Uterus (tissue), 4 donors: ENCODE data around the gene TIMM13. TPM values are rescaled to one million over a fixed set of nuclear protein-coding genes. Genes with fewer than 3 reads are reported as not detected.
A peak's percentile ranks its signal among the peaks of the same experiment; 100 is the strongest.

Experiments
- DNase-seq, 2 donors: peaks; one replicate each; pipeline ENCODE4 v3.0.0-alpha.2; 2019 to 2020
- H3K27ac ChIP-seq, 2 donors: fragments of 200-600 bp; sonication (generic); 1 replicate in 1 of 2; 2 replicates in 1 of 2; pipeline ENCODE4 v1.5.1; 2016 to 2018
- H3K27me3 ChIP-seq, 2 donors: fragments of 200-600 bp; sonication (generic); one replicate each; pipeline ENCODE4 v1.5.1; 2018 to 2019; ENCODE audit warnings: control low read depth in 1 of 2
- H3K36me3 ChIP-seq, 2 donors: fragments of 200-600 bp; sonication (generic); one replicate each; pipeline ENCODE4 v1.5.1; 2019; ENCODE audit warnings: control low read depth in 1 of 2
- H3K4me1 ChIP-seq, 2 donors: fragments of 200-600 bp; sonication (generic); one replicate each; pipeline ENCODE4 v1.5.1; 2018 to 2019; ENCODE audit warnings: control low read depth in 1 of 2
- H3K4me3 ChIP-seq, 2 donors: fragments of 200-600 bp; sonication (generic); 1 replicate in 1 of 2; 2 replicates in 1 of 2; pipeline ENCODE4 v1.5.1; 2018 to 2019; ENCODE audit warnings: mild to moderate bottlenecking in 1 of 2
- H3K9me3 ChIP-seq, 2 donors: fragments of 200-600 bp; sonication (generic); one replicate each; pipeline ENCODE4 v1.5.1; 2019; ENCODE audit warnings: control low read depth in 1 of 2
- POLR2A ChIP-seq, 2 donors: fragments of 450-650 bp; IDR thresholded peaks; one replicate each; pipeline ENCODE4 v1.6.1; 2016; ENCODE audit warnings: antibody characterized with exemption in 2 of 2, mild to moderate bottlenecking in 1 of 2, moderate library complexity in 1 of 2
- intact Hi-C: fragments of 100-400 bp; cut with DNase I; formaldehyde crosslinking; loops from one replicate; pipeline ENCODE4 v1.15.1; 2023; ENCODE audit warnings: low total_unique reads
- total RNA-seq, 4 donors: library from RNA; depleted of rRNA in 3 of 4; stranded (reverse); fragments of >200 nt in 3 of 4; gene quantifications; one replicate each; pipeline versions ENCODE4 v1.1.0 to v1.2.4, GENCODE V29; 2014 to 2023
- TF ChIP-seq, protein P1 (sequence below), 4 experiments: fragments of 200-600 bp in 2 of 4; fragments of 450-650 bp in 2 of 4; sonication (generic) in 2 of 4; IDR thresholded peaks; one replicate each; pipeline ENCODE4 v1.5.1; 2016 to 2019; ENCODE audit warnings: antibody characterized with exemption in 4 of 4, mild to moderate bottlenecking in 2 of 4, moderate library complexity in 1 of 4
- donor health status: DM: yes; HTN: yes; CAD: no.

The TIMM13 gene
- total RNA-seq, 4 donors from 2014 or later, result 6.5 to 53.8 (median 31.9) TPM

DNA sequence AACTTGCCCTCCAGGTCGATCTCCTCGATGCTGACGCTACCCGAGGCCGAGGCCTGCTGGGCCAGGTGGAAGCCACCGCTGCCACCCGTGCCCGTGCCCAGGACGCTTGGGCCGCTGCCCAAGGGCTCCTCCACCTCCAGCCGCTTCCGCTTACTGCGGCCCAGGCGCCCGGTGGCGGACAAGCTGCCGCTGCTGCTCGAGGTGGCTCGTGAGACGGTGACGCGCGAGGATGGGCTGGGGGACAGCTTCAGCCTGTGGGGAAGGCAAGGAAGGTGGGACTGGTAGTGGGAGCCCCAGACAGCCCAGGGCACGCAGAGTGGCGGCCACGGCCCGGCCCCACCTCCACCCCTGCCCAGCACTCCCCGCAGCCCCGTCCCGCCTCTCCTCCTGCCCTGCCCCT lies 6.5 kb upstream of the TIMM13 start:
- intact Hi-C loops, result no loop called here
- no peaks in the 10 kb centered on the region for H3K9me3 ChIP-seq
- H3K4me3 ChIP-seq, result no peak overlapping the region
- H3K27ac ChIP-seq, result no peak overlapping the region
- H3K27me3 ChIP-seq, result no peaks in the 10 kb centered on the region
- H3K36me3 ChIP-seq, result no peaks in the 10 kb centered on the region
- TF ChIP-seq, protein P1, sequence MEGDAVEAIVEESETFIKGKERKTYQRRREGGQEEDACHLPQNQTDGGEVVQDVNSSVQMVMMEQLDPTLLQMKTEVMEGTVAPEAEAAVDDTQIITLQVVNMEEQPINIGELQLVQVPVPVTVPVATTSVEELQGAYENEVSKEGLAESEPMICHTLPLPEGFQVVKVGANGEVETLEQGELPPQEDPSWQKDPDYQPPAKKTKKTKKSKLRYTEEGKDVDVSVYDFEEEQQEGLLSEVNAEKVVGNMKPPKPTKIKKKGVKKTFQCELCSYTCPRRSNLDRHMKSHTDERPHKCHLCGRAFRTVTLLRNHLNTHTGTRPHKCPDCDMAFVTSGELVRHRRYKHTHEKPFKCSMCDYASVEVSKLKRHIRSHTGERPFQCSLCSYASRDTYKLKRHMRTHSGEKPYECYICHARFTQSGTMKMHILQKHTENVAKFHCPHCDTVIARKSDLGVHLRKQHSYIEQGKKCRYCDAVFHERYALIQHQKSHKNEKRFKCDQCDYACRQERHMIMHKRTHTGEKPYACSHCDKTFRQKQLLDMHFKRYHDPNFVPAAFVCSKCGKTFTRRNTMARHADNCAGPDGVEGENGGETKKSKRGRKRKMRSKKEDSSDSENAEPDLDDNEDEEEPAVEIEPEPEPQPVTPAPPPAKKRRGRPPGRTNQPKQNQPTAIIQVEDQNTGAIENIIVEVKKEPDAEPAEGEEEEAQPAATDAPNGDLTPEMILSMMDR (IDR thresholded peaks at IDR 0.05), result no peak
- no peak for TF ChIP-seq POLR2A (IDR thresholded peaks at IDR 0.05)
- DNase-seq, result no peak
- no peaks in the 10 kb centered on the region for H3K4me1 ChIP-seq

DNA sequence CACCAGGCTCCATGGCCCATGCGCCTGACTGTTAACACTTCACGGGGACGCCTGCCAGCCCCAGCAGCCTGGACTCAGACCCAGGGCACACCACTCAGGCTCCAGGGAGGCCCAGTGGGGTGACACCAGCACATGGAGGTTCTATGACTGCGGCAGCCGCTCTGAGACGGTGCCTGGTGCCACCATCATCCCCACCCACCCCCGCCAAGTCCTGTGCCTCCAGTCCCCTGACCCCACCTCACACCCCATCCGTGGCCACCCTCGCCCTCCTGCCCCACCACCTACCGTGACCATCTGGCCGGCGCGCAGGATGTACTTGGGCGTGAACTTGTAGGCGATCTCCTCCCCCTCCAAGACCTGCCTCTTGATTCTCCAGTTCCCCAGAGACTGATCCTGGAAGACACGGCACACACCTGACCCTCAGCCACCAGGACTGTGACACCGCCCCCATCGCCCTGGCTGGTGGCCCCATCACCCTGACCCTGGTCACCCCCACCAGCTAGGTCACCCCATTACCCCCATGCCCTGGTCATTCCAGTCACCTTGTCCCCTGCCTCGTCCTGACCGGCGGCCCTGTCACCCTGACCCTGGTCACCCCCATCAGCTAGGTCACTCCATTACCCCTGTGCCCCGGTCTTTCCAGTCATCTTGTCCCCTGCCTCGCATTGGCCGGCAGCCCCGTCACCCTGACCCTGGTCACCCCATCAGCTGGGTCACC lies 4.9 kb upstream of the TIMM13 start:
- H3K27ac ChIP-seq, result no peak overlapping the region

DNA sequence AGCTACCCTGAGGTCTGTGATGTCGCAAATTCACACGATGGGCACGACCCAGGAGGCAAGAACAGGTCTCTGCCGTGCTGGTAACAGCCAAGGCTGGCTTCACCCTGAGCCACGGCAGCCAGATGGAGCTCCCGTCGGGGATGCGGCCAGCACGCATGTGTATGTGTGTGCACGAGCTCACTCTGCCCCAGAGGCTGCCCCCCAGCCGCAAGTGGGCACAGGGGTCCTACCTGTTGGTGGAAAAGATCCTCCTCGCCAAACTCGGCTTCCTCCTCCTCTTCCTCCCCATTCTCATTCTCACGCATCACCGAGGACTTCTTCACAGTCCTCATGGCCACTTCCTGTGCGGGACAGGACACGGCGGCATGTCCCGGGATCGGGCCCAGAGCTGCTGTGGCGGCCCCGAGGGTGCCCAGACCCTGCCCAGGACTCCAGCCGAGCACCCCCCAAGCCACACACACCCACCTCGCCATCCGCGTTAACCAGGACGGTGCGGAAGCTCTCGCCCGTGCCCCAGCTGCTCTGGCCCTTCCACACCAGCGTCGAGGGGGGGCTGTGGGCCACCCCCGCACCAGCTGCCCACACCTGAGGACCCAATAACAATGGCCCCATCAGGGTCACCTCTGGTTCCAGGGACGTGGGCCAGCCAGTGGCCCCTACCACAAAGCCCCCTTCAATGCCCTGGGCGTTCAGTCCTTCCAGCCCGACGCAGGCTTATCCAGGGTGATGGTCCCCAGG lies 4.1 kb upstream of the TIMM13 start:
- no peaks in the 10 kb centered on the region for H3K9me3 ChIP-seq
- no peaks in the 10 kb centered on the region for H3K36me3 ChIP-seq
- H3K4me1 ChIP-seq, result peaks cover 3 to 11% of the 10 kb centered on the region in 2 donors
- H3K27me3 ChIP-seq, result no peaks in the 10 kb centered on the region
- H3K4me3 ChIP-seq, result no peak overlapping the region
- DNase-seq, result no peak
- no peak overlapping the region for H3K27ac ChIP-seq
- intact Hi-C loops, result no loop called here
- no peak for TF ChIP-seq POLR2A (IDR thresholded peaks at IDR 0.05)

More for the DNA sequence above, 4.9 kb upstream of the TIMM13 start:
- intact Hi-C loops, result no loop called here
- no peak for TF ChIP-seq POLR2A (IDR thresholded peaks at IDR 0.05)
- TF ChIP-seq, protein P1 (IDR thresholded peaks at IDR 0.05), result no peak
- Histone ChIP-seq H3K9me3 (no peaks in the 10 kb centered on the region), H3K27me3 (no peaks in the 10 kb centered on the region), H3K36me3 (no peaks in the 10 kb centered on the region), H3K4me1 (peaks cover 0 to 9% of the 10 kb centered on the region in 2 donors), H3K4me3 (no peak overlapping the region)
- no peak for DNase-seq

DNA sequence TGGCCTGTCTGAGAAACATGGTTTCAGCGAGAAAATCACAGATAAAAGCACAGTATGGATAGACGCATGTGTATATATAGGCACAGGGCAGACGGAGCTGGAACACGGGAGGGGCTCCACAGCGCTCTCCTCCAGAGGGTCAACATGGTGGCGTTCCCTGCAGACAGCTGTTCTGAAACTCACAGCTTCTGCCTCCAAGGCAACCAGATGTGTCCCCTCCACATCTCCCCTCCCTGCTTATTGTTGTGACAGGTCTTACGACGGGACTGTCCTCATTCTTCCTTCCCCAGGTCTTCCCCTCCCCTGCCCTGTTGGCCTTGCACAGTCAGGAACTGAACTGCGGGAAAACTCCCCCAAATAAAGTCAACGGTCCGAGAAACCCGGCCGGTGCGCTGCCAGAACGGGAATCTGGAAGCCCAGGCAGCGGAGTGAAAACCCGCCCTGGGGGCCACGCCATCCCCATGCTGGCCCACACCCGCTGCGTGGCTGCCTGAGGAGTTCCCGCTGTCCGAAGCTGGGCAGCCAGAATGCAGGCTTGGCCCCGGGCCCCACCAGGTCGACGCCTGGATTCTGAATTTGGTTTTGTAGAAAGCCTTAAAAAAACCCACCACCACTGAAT lies 2.6 kb upstream of the TIMM13 start:
- no peaks in the 10 kb centered on the region for H3K36me3 ChIP-seq
- no peak for TF ChIP-seq POLR2A (IDR thresholded peaks at IDR 0.05)
- TF ChIP-seq, protein P1 (IDR thresholded peaks at IDR 0.05), result no peak
- H3K27me3 ChIP-seq, result no peaks in the 10 kb centered on the region
- no peaks in the 10 kb centered on the region for H3K9me3 ChIP-seq
- H3K4me1 ChIP-seq, result peaks cover 6 to 26% of the 10 kb centered on the region in 2 donors
- intact Hi-C loops, result no loop called here
- H3K27ac ChIP-seq, result no peak overlapping the region
- no peak overlapping the region for H3K4me3 ChIP-seq
- DNase-seq, result no peak

DNA sequence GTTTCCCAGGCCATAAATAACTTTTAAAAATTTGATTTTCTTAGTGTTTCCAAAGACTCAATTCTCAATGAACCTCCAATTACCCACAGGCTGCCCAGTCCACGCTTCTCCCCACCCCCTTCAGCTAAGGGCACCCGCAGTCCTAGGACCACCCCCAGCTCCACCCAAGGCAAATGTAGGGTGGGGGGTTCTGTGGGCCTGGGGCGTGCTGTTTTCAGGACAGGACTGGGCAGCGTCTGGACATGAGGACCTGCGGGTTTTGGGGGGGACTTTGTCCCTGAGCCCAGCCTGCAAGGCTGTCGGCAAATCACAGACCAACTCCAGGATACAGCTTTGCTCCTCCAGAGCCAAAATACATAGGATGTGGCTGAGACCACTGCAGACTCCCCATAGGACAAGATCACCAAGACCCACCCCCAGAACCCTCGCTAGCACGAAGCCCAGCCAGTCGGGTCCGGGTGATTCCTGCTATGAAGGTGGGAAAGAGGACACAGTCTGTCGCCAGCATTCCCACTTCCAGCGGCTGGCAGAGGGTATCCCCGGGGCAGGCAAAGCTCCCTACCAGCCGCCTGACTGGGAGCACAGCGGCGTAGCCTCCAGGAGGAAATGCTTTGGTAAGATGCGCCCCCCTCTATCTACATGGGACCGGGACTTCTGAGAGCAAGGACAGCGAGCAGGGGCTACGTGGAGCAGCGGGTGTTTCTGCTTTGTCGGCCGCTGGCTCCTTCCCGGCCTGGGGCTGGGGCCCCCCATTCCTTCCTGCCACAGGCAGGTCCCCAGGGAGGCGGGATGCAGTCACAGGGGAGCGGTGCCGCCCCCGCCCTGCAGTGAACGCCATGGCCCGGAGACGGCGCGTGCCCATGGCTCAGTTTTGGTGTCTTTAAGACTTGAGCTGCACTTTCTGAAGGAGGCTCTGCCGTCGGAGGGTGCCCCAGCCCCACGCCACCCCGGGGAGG lies 1.6 kb upstream of the TIMM13 start:
- peaks cover 6 to 29% of the 10 kb centered on the region in 2 donors for H3K4me1 ChIP-seq
- H3K4me3 ChIP-seq, result no peak overlapping the region
- DNase-seq, result no peak
- peak overlapping the region in 1 of 2 donors; percentile 97 for H3K27ac ChIP-seq
- intact Hi-C loops, result no loop called here
- TF ChIP-seq POLR2A (IDR thresholded peaks at IDR 0.05), result no peak
- TF ChIP-seq, protein P1 (IDR thresholded peaks at IDR 0.05), result no peak
- no peaks in the 10 kb centered on the region for H3K9me3 ChIP-seq
- no peaks in the 10 kb centered on the region for H3K27me3 ChIP-seq
- no peaks in the 10 kb centered on the region for H3K36me3 ChIP-seq
